ENCODE data around the gene RTTN. TPM values are rescaled to one million over a fixed set of nuclear protein-coding genes. Genes with fewer than 3 reads are reported as not detected.

The RTTN gene
- total RNA-seq, 1 donor from 2014 or later, result 24.7 TPM

- H3K9me3 Mint-ChIP-seq (ENCODE audit: low read depth), result no peaks in the 10 kb centered on the region
These were observed 186.4 kb downstream of the RTTN start for GRCh38 chr18:70019136-70019535.

GRCh38 chr18:70015127-70015526 is 190.4 kb downstream of the RTTN start:
- DNase-seq (ENCODE audit: low spot score, unreplicated experiment), result no peak
- no peaks in the 10 kb centered on the region for H3K27me3 Mint-ChIP-seq
- TF ChIP-seq CTCF (IDR thresholded peaks at IDR 0.05; ENCODE audit: unreplicated experiment), result no peak
- no peak overlapping the region for H3K4me3 Mint-ChIP-seq (ENCODE audit: low read depth)
- H3K4me1 Mint-ChIP-seq (ENCODE audit: low read depth), result no peaks in the 10 kb centered on the region
- peaks cover 17% of the 10 kb centered on the region for H3K36me3 Mint-ChIP-seq (ENCODE audit: insufficient read depth)
- peak overlapping the region; percentile 43 for H3K27ac Mint-ChIP-seq
- peaks cover 14% of the 10 kb centered on the region for H3K9me3 Mint-ChIP-seq (ENCODE audit: low read depth)

More at GRCh38 chr18:70019136-70019535, 186.4 kb downstream of the RTTN start:
- DNase-seq (ENCODE audit: low spot score, unreplicated experiment), result no peak
- Mint-ChIP-seq H3K27ac (no peak overlapping the region), H3K27me3 (no peaks in the 10 kb centered on the region), H3K36me3 (ENCODE audit: insufficient read depth) (peaks cover 19% of the 10 kb centered on the region), H3K4me3 (ENCODE audit: low read depth) (no peak overlapping the region), H3K4me1 (ENCODE audit: low read depth) (no peaks in the 10 kb centered on the region)
- TF ChIP-seq CTCF (IDR thresholded peaks at IDR 0.05; ENCODE audit: unreplicated experiment), result no peak

GRCh38 chr18:70005580-70005979 is 199.9 kb downstream of the RTTN start:
- H3K9me3 Mint-ChIP-seq (ENCODE audit: low read depth), result peaks cover 11% of the 10 kb centered on the region
- no peak overlapping the region for H3K27ac Mint-ChIP-seq
- no peak for DNase-seq (ENCODE audit: low spot score, unreplicated experiment)
- no peaks in the 10 kb centered on the region for H3K27me3 Mint-ChIP-seq
- H3K4me3 Mint-ChIP-seq (ENCODE audit: low read depth), result no peak overlapping the region
- peaks cover 4% of the 10 kb centered on the region for H3K4me1 Mint-ChIP-seq (ENCODE audit: low read depth)
- TF ChIP-seq CTCF (IDR thresholded peaks at IDR 0.05; ENCODE audit: unreplicated experiment), result no peak
- H3K36me3 Mint-ChIP-seq (ENCODE audit: insufficient read depth), result peaks cover 26% of the 10 kb centered on the region

- DNase-seq (ENCODE audit: low spot score, unreplicated experiment), result no peak
- Mint-ChIP-seq H3K9me3 (ENCODE audit: low read depth) (peaks cover 3% of the 10 kb centered on the region), H3K36me3 (ENCODE audit: insufficient read depth) (peaks cover 18% of the 10 kb centered on the region), H3K27me3 (no peaks in the 10 kb centered on the region), H3K27ac (no peak overlapping the region), H3K4me3 (ENCODE audit: low read depth) (no peak overlapping the region), H3K4me1 (ENCODE audit: low read depth) (peaks cover 4% of the 10 kb centered on the region)
- no peak for TF ChIP-seq CTCF (IDR thresholded peaks at IDR 0.05; ENCODE audit: unreplicated experiment)
These were observed 200.8 kb downstream of the RTTN start for GRCh38 chr18:70004696-70005095.

- H3K4me1 Mint-ChIP-seq (ENCODE audit: low read depth), result peaks cover 8% of the 10 kb centered on the region
- H3K9me3 Mint-ChIP-seq (ENCODE audit: low read depth), result no peaks in the 10 kb centered on the region
- TF ChIP-seq CTCF (IDR thresholded peaks at IDR 0.05; ENCODE audit: unreplicated experiment), result no peak
- H3K4me3 Mint-ChIP-seq (ENCODE audit: low read depth), result no peak overlapping the region
- H3K27me3 Mint-ChIP-seq, result no peaks in the 10 kb centered on the region
- no peak overlapping the region for H3K27ac Mint-ChIP-seq
- no peak for DNase-seq (ENCODE audit: low spot score, unreplicated experiment)
- peaks cover 8% of the 10 kb centered on the region for H3K36me3 Mint-ChIP-seq (ENCODE audit: insufficient read depth)
These were observed 205.8 kb downstream of the RTTN start for GRCh38 chr18:69999656-70000055.
